Measurements from ENCODE around the gene RPN1. TPM values are rescaled to one million over a fixed set of nuclear protein-coding genes. Genes with fewer than 3 reads are reported as not detected.

The RPN1 gene
- total and polyA plus RNA-seq, 2 of the 13 experiments (the other 11 are each of a cell fraction or from before 2014, with no cell fraction given), result 290 to 342 TPM

DNA sequence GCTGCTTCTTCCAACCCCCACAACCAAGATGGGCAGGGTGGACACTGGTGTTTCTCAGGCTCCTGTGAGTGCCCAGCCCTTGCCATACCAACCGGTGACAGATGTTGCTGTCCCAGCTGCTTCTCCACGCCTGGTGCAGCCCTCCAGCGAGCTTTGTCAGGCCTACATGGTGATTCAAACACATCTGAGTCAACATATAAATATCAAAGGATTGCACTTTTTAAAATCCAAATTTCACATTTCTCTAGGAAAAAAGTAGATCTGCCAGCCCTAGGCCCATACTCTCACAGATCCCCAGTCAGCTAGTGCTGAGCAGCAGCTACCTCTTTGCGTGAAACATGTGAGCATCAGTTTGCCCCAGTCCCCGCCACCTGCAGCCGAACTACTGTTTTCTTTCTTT lies 52.7 kb downstream of the RPN1 start:
- ATAC-seq, result no peak
- no peak overlapping the region for H3K4me2 ChIP-seq (ENCODE audit: low read depth, low read length)
- in situ Hi-C loops (cut with HindIII; ENCODE audit: extremely low pct_ligation_motif_present, low pct_unique_long_range_greater_than_20kb), result no loop called here

More for the DNA sequence above, 52.7 kb downstream of the RPN1 start:
- Histone ChIP-seq H3K27me3 (ENCODE audit: control insufficient read depth in 1 of 2, insufficient read depth in 2 of 2, low read length in 2 of 2) (no peaks in the 10 kb centered on the region), H4K20me1 (ENCODE audit: insufficient read depth, low read length) (no peaks in the 10 kb centered on the region), H2AFZ (ENCODE audit: low read length) (no peak overlapping the region), H3K4me1 (ENCODE audit: insufficient read depth, low read length) (no peaks in the 10 kb centered on the region), H3K4me3 (replicated peaks in 1 of 3; ENCODE audit: insufficient read depth in 1 of 3, low read depth in 2 of 3, low read length in 3 of 3) (no peak overlapping the region), H3K27ac (ENCODE audit: extremely low read length, insufficient read depth, low read length) (no peak overlapping the region), H3K9me3 (ENCODE audit: low read length) (no peaks in the 10 kb centered on the region), H3K9ac (ENCODE audit: insufficient read depth, low read depth, low read length) (no peak overlapping the region), H3K36me3 (replicated peaks in 1 of 2; ENCODE audit: control insufficient read depth in 1 of 2, insufficient read depth in 2 of 2, low read length in 2 of 2) (no peaks in the 10 kb centered on the region), H3K79me2 (ENCODE audit: insufficient read depth, low read length) (no peaks in the 10 kb centered on the region)
- ChIA-PET POLR2A (no interaction called here), CTCF (ENCODE audit: low intra/inter-chr PET ratio, low total read pairs) (no interaction called here)
- no TSS peak for BruUV-seq (replicated peaks)
- 86% methylated on average over 4 of the region's 6 CpGs for WGBS (ENCODE audit: low lambda C conversion rate)
- TF ChIP-seq ZBTB38 (CRISPR knock-in tag; IDR thresholded peaks at IDR 0.05) (no peak), MTA3 (CRISPR knock-in tag; IDR thresholded peaks at IDR 0.05) (no peak), CBX5 (CRISPR knock-in tag; IDR thresholded peaks at IDR 0.05; ENCODE audit: borderline replicate concordance) (no peak), CHCHD3 (CRISPR knock-in tag; IDR thresholded peaks at IDR 0.05) (no peak), ZNF562 (CRISPR knock-in tag; IDR thresholded peaks at IDR 0.05; ENCODE audit: borderline replicate concordance) (no peak), ZNF572 (CRISPR knock-in tag; IDR thresholded peaks at IDR 0.05) (no peak), JUND (CRISPR knock-in tag; IDR thresholded peaks at IDR 0.05) (no peak), SRSF1 (optimal IDR thresholded peaks at IDR 0.05; ENCODE audit: low read depth, low read length) (no peak)
- TF ChIP-seq, protein P1, sequence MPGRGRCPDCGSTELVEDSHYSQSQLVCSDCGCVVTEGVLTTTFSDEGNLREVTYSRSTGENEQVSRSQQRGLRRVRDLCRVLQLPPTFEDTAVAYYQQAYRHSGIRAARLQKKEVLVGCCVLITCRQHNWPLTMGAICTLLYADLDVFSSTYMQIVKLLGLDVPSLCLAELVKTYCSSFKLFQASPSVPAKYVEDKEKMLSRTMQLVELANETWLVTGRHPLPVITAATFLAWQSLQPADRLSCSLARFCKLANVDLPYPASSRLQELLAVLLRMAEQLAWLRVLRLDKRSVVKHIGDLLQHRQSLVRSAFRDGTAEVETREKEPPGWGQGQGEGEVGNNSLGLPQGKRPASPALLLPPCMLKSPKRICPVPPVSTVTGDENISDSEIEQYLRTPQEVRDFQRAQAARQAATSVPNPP (CRISPR knock-in tag; IDR thresholded peaks at IDR 0.05), result no peak
- TF ChIP-seq, protein P2, sequence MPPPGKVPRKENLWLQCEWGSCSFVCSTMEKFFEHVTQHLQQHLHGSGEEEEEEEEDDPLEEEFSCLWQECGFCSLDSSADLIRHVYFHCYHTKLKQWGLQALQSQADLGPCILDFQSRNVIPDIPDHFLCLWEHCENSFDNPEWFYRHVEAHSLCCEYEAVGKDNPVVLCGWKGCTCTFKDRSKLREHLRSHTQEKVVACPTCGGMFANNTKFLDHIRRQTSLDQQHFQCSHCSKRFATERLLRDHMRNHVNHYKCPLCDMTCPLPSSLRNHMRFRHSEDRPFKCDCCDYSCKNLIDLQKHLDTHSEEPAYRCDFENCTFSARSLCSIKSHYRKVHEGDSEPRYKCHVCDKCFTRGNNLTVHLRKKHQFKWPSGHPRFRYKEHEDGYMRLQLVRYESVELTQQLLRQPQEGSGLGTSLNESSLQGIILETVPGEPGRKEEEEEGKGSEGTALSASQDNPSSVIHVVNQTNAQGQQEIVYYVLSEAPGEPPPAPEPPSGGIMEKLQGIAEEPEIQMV (CRISPR knock-in tag; IDR thresholded peaks at IDR 0.05; ENCODE audit: low read depth), result no peak
- TF ChIP-seq, protein P3, sequence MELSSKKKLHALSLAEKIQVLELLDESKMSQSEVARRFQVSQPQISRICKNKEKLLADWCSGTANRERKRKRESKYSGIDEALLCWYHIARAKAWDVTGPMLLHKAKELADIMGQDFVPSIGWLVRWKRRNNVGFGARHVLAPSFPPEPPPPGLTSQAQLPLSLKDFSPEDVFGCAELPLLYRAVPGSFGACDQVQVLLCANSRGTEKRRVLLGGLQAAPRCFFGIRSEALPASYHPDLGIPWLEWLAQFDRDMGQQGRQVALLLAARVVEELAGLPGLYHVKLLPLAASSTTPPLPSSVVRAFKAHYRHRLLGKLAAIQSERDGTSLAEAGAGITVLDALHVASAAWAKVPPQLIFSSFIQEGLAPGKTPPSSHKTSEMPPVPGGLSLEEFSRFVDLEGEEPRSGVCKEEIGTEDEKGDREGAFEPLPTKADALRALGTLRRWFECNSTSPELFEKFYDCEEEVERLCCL (CRISPR knock-in tag; IDR thresholded peaks at IDR 0.05; ENCODE audit: borderline replicate concordance), result no peak
- DNase-seq (ENCODE audit: low spot score) (no peak), FAIRE-seq (no peak)
- intact Hi-C loops (cut with micrococcal nuclease; ENCODE audit: unreplicated experiment), result no loop called here

Data from HepG2 (cell line).